HTR-8/SVneo (cell line): ENCODE data around the gene WFIKKN1.

Source experiments
- DNase-seq: peaks from one replicate; pipeline ENCODE4 v3.0.0; 2011; ENCODE audit warnings: low spot score, mixed read lengths; ENCODE audit not compliant: insufficient read length
- FAIRE-seq: peaks from 2 replicates; lab custom pipeline; 2011; peaks lifted over from hg19 to GRCh38; lab: Jason Lieb, UNC

The WFIKKN1 gene

GRCh38 chr16:668519-669171 lies 37.9 kb downstream of the WFIKKN1 start:
- DNase-seq (no peak), FAIRE-seq (no peak)

- DNase-seq (no peak), FAIRE-seq (no peak)
Measured at GRCh38 chr16:669666-670065, 38.9 kb downstream of the WFIKKN1 start.

- DNase-seq = no peak
- FAIRE-seq = no peak
Measured at GRCh38 chr16:670485-671352, 39.9 kb downstream of the WFIKKN1 start.

GRCh38 chr16:671353-672131 lies 40.8 kb downstream of the WFIKKN1 start:
- FAIRE-seq (no peak), DNase-seq (no peak)

GRCh38 chr16:672371-672770 lies 41.6 kb downstream of the WFIKKN1 start:
- FAIRE-seq (no peak), DNase-seq (no peak)

GRCh38 chr16:672851-673250 lies 42.1 kb downstream of the WFIKKN1 start:
- FAIRE-seq (no peak), DNase-seq (no peak)

- FAIRE-seq = no peak
Measured at GRCh38 chr16:673399-673991, 42.7 kb downstream of the WFIKKN1 start.

GRCh38 chr16:674214-674881 lies 43.6 kb downstream of the WFIKKN1 start:
- DNase-seq (no peak), FAIRE-seq (no peak)

More at GRCh38 chr16:673399-673991, 42.7 kb downstream of the WFIKKN1 start:
- DNase-seq = no peak

- DNase-seq (no peak), FAIRE-seq (no peak)
Measured at GRCh38 chr16:674968-675883, 44.4 kb downstream of the WFIKKN1 start, which contains the start of gene RHBDL1. Gene RHBDL1, plus strand, starts transcription at chr16:675671. Its CDS starts 120 bp downstream, at chr16:675791.

GRCh38 chr16:675884-676564 lies 45.2 kb downstream of the WFIKKN1 start:
- DNase-seq = no peak
- no peak for FAIRE-seq

- DNase-seq (no peak), FAIRE-seq (no peak)
Measured at GRCh38 chr16:676565-676902, 45.7 kb downstream of the WFIKKN1 start.

- DNase-seq = no peak
Measured at GRCh38 chr16:676913-677312, 46.1 kb downstream of the WFIKKN1 start.

GRCh38 chr16:677316-678190 lies 46.8 kb downstream of the WFIKKN1 start:
- DNase-seq (no peak), FAIRE-seq (no peak)

More at GRCh38 chr16:676913-677312, 46.1 kb downstream of the WFIKKN1 start:
- FAIRE-seq = no peak

- FAIRE-seq = no peak
- DNase-seq = no peak
Measured at GRCh38 chr16:678209-678857, 47.5 kb downstream of the WFIKKN1 start.

- DNase-seq (no peak), FAIRE-seq (peak; percentile 71)
Measured at GRCh38 chr16:678858-679813, 48.4 kb downstream of the WFIKKN1 start.
